ENCODE data around the gene COL4A2.

The COL4A2 gene

GRCh38 chr13:110407021-110407420, 99.9 kb downstream of the COL4A2 start:
- DNase-seq, result no peak

- no peak for DNase-seq
Measured at GRCh38 chr13:110407531-110407930, 100.4 kb downstream of the COL4A2 start.

- DNase-seq, result no peak
Measured at GRCh38 chr13:110408286-110408685, 101.2 kb downstream of the COL4A2 start.

GRCh38 chr13:110409581-110409992, 102.5 kb downstream of the COL4A2 start:
- no peak for DNase-seq

GRCh38 chr13:110410000-110410399, 102.9 kb downstream of the COL4A2 start:
- no peak for DNase-seq

GRCh38 chr13:110410936-110411687, 104.0 kb downstream of the COL4A2 start:
- no peak for DNase-seq

- DNase-seq, result no peak
Measured at GRCh38 chr13:110411688-110412059, 104.6 kb downstream of the COL4A2 start.

GRCh38 chr13:110412132-110412914, 105.2 kb downstream of the COL4A2 start:
- no peak for DNase-seq

GRCh38 chr13:110413016-110413675, 106.1 kb downstream of the COL4A2 start:
- no peak for DNase-seq

GRCh38 chr13:110413676-110414040, 106.6 kb downstream of the COL4A2 start:
- DNase-seq, result no peak

GRCh38 chr13:110414283-110414682, 107.2 kb downstream of the COL4A2 start:
- DNase-seq, result no peak

- DNase-seq, result no peak
Measured at GRCh38 chr13:110414931-110415330, 107.8 kb downstream of the COL4A2 start.

- DNase-seq, result no peak
Measured at GRCh38 chr13:110415669-110416068, 108.6 kb downstream of the COL4A2 start.

- no peak for DNase-seq
Measured at GRCh38 chr13:110416131-110417025, 109.3 kb downstream of the COL4A2 start.

- no peak for DNase-seq
Measured at GRCh38 chr13:110418944-110419343, 111.9 kb downstream of the COL4A2 start.

- DNase-seq, result no peak
Measured at GRCh38 chr13:110419381-110419791, 112.3 kb downstream of the COL4A2 start.

- DNase-seq, result no peak
Measured at GRCh38 chr13:110419946-110420345, 112.9 kb downstream of the COL4A2 start.

GRCh38 chr13:110420626-110421025, 113.5 kb downstream of the COL4A2 start:
- no peak for DNase-seq

GRCh38 chr13:110421061-110421460, 114.0 kb downstream of the COL4A2 start:
- DNase-seq, result no peak

- DNase-seq, result no peak
Measured at GRCh38 chr13:110421696-110422385, 114.8 kb downstream of the COL4A2 start.

GRCh38 chr13:110422913-110423688, 116.0 kb downstream of the COL4A2 start:
- no peak for DNase-seq
